Astrocyte of the cerebellum (primary cell): Measurements from ENCODE around the gene EBF3.

Experiments
- DNase-seq: peaks from one replicate; pipeline ENCODE4 v3.0.0-alpha.2; 2011; ENCODE audit warnings: low read depth
- H3K4me3 ChIP-seq: 2 replicates; pipeline ENCODE4 v1.5.1; 2011; ENCODE audit warnings: mild to moderate bottlenecking, low read depth, low read length, moderate library complexity
- in situ Hi-C: cut with HindIII; loops from 2 replicates; pipeline ENCODE4 v1.10.0; 2017; ENCODE audit warnings: low sequenced_read_pairs
- TF ChIP-seq, protein P1 (sequence below): IDR thresholded peaks from 2 replicates; pipeline ENCODE4 v1.5.1; 2012; ENCODE audit warnings: low read length, low read depth, moderate library complexity, mild to moderate bottlenecking; ENCODE audit errors: missing control alignments

Gene EBF3

DNA sequence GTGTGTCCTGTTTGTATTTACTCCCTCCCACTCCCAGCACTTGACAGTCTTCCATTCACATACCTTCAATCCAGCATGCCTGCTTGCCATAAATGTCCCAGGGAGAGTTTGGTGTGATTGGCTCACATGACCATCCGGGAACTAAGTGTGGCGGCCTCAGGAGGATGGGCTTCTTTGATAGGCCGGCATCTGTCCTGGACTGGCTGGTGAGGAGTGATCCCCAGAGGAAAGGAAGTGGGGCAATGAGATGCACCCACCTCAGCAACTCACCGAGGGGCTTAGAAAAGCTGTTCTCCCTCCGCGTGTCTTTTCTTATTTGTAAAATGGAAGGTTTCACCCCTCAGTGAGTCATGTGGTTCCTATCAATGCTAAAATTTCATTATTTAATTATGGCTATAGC is 14.9 kb upstream of the EBF3 start:
- TF ChIP-seq, protein P1, sequence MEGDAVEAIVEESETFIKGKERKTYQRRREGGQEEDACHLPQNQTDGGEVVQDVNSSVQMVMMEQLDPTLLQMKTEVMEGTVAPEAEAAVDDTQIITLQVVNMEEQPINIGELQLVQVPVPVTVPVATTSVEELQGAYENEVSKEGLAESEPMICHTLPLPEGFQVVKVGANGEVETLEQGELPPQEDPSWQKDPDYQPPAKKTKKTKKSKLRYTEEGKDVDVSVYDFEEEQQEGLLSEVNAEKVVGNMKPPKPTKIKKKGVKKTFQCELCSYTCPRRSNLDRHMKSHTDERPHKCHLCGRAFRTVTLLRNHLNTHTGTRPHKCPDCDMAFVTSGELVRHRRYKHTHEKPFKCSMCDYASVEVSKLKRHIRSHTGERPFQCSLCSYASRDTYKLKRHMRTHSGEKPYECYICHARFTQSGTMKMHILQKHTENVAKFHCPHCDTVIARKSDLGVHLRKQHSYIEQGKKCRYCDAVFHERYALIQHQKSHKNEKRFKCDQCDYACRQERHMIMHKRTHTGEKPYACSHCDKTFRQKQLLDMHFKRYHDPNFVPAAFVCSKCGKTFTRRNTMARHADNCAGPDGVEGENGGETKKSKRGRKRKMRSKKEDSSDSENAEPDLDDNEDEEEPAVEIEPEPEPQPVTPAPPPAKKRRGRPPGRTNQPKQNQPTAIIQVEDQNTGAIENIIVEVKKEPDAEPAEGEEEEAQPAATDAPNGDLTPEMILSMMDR: no peak
- in situ Hi-C loops: no loop called here
- no peak for DNase-seq

DNA sequence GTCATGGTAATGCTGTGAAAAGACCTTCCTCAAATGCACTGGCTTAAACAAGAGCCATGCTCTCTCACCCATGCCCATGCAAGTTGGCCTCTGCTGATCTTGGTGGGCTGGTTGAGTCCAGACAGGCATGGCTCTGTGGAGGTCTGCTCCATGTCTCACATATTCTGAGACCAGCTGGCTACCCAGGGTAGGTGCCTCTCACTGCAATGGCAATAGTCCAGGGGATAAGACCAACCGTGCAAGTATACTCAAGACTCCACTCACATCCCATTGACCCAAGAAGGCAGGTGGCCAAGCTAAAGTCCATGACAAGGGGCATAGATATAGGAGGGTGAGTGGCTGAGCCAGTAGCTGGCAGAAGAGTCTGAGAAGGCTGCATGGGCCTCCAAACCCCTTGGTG is 14.2 kb upstream of the EBF3 start:
- H3K4me3 ChIP-seq: no peak overlapping the region
- in situ Hi-C loops: no loop called here
- no peak for DNase-seq
- TF ChIP-seq, protein P1: no peak

More for the DNA sequence above, 14.9 kb upstream of the EBF3 start:
- no peak overlapping the region for H3K4me3 ChIP-seq

DNA sequence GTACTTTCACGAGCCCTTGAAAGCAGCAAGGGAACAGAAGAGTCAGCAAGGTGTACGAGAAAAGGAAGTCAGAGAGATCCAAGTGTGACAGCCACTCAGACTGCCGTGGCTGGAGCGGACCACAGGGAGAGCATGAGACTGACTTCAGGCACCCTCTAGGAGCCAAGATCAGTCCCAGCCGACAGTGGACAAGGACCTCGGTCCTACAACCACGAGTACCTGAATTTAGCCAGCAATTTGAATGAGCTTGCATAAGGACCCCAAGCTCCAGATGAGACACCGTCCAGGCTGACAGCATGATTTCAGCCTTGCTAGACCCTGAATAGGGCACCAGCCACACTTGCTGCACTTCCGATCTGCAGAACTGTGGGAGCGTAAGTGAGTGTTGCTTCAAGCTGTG is 13.7 kb upstream of the EBF3 start:
- TF ChIP-seq, protein P1: no peak
- H3K4me3 ChIP-seq: no peak overlapping the region
- in situ Hi-C loops: no loop called here
- no peak for DNase-seq

DNA sequence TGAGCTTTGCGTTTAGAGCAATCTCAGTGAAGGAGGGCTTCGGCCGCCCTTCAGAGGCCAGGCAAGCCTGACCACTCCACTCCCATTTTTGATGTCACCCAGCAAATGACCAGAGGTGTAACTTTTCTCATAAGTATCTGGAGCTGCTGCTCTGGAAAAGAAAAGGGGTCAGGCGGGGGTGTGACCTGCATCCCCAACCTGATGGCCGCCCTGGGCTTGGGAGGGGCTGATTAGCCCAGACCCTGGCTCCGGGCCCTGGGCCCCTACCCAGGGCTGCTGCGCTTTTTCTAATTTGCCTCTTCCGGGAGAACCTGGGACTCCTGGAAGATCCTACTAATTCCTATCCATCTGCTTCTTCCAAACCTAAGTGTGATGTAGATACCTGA is 9.6 kb upstream of the EBF3 start:
- TF ChIP-seq, protein P1: no peak
- in situ Hi-C loops: no loop called here
- H3K4me3 ChIP-seq: no peak overlapping the region
- no peak for DNase-seq

DNA sequence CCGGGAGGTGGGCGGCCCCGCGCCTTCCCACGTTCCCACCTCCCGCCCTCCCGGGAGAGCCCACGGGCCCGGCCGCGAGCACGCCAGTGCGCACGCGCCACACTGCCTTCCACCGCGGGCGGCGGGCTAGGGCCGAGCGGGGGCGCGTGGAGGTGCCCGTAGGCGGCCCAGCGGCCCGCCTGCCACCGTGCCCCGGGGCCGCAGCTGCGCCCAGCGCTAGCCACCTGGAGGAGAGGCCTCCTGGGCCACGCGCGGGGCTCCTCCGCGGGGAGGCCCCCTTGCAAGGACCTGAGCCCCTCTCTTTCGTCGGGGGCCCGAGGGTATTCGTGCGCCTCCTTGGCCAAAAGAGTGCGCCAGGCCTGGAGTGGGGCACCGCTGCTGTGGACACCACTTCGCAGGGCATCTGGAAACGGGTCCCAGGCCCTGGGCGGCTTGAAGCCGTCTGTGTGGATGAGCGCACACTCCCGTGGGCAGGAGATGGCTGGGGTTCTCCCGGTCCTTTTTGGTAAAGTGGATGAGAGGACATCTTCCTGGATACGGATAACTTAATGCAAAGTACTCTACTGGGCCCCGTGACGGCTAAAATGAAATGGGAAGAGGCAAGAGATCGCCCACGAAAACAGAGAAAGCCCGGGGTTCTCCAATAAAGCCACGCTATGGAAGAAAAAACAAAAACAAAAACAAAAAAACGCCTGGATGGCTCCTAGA is 9.0 kb upstream of the EBF3 start:
- in situ Hi-C loops: no loop called here
- H3K4me3 ChIP-seq: no peak overlapping the region
- DNase-seq: no peak
- TF ChIP-seq, protein P1: no peak

DNA sequence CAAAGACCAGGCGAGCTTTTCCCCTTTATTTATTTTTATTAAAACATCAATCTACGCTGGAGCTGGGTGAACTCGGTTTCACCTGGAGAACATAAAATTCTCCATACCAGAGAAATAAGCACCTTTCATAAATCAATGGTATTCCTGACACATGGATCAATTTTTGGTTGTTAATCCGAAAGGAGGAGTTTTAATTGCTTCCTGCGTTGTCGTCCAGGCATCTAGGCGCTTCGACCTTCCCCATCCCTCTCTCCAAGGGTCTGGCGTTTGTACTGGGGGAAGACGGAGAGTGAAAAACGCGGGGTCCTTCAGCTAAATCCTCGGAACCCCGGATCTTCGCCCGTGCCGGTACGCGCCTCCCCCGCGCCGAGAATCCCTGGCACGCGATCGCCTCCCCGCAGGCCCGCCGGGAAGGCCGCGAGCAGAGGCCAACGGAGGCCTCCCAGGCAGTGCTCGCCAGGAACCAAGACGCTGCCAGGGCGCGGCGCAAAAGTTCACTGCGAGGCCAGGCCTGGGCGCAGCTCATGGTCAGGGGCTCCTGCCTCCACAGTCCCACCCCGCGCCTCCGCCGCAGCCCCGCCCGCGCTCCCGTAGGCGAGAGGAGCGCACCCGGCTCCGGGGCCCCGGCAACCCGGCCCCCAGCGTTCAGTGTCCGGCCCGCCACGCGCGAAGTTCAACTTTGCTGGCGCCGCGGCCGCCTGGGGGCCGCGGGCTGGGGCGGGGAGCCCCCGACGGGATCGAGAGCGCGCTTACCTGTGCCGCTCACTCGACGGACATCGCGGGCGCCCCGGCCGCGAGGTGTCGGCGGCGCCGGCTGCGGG is 8.3 kb upstream of the EBF3 start:
- no peak overlapping the region for H3K4me3 ChIP-seq
- TF ChIP-seq, protein P1: no peak
- in situ Hi-C loops: no loop called here
- DNase-seq: no peak
